ENCODE data around the gene RYR2. TPM values are rescaled to one million over a fixed set of nuclear protein-coding genes. Genes with fewer than 3 reads are reported as not detected.
A peak's percentile ranks its signal among the peaks of the same experiment; 100 is the strongest.

Gene RYR2
- total RNA-seq, 1 donor from 2014 or later = 8.7 TPM

DNA sequence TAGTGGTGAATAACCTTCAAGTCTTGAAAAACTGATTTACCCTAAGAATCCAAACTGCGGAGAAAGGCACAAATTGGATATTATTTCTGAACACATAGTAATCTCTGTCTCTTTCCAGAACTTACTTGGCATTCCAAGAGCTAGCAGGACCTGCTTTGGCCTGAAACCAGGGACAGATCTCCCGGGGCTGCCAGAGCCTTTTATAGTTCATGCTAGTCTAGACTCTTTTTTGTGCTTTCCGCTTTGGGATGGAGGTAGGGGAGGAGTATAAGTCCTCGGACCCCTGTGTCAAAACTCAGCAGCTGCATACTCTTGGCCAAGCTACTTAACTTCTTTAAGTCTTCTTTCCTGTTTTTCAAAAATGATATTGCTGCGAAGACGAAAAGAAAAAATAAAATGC lies 3.8 kb upstream of the RYR2 start:
- H3K27me3 Mint-ChIP-seq (ENCODE audit: low read depth) = peaks cover 26% of the 10 kb centered on the region
- no peaks in the 10 kb centered on the region for H3K36me3 Mint-ChIP-seq (ENCODE audit: low read depth)
- H3K9me3 Mint-ChIP-seq = no peaks in the 10 kb centered on the region
- DNase-seq (ENCODE audit: low spot score) = no peak
- peaks cover 5% of the 10 kb centered on the region for H3K4me1 Mint-ChIP-seq (ENCODE audit: low read depth)
- intact Hi-C loops (cut with micrococcal nuclease) = no loop called here
- H3K27ac Mint-ChIP-seq = no peak overlapping the region
- no peak overlapping the region for H3K4me3 Mint-ChIP-seq (ENCODE audit: low read depth)

DNA sequence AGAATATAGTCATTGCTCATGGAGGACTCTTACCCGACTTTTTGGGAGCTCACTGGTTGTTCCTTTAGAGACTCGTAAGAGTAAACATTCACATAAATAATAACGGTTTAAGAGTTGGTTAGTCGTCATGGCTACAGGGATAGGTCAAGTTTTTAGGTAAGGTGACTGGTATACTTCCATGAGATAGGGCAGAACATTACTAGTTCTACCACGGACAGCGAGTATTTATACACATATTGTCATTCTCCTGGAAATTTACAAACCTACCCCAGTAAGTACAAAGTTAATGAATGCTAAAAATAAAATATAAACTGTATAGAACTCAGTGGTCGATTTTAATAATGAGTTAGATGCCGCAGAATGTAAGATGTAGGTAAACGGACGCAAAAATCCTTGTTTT lies 1.2 kb upstream of the RYR2 start:
- intact Hi-C loops (cut with micrococcal nuclease) = loop anchor here (10.0 kb wide), 3 partner anchors 264 to 524 kb away; no protein-coding TSS in a partner anchor
- DNase-seq (ENCODE audit: low spot score) = no peak
- Mint-ChIP-seq H3K27me3 (ENCODE audit: low read depth) (peaks cover 46% of the 10 kb centered on the region), H3K27ac (no peak overlapping the region), H3K4me1 (ENCODE audit: low read depth) (peaks cover 12% of the 10 kb centered on the region), H3K36me3 (ENCODE audit: low read depth) (no peaks in the 10 kb centered on the region), H3K4me3 (ENCODE audit: low read depth) (no peak overlapping the region), H3K9me3 (no peaks in the 10 kb centered on the region)

GRCh38 chr1:237041461-237041794 lies 556 bp upstream of the RYR2 start:
- no peak overlapping the region for H3K27ac Mint-ChIP-seq
- intact Hi-C loops (cut with micrococcal nuclease) = loop anchor here (10.0 kb wide), 3 partner anchors 263 to 523 kb away; no protein-coding TSS in a partner anchor
- peak overlapping the region; percentile 62 for H3K4me3 Mint-ChIP-seq (ENCODE audit: low read depth)
- DNase-seq (ENCODE audit: low spot score) = no peak
- H3K4me1 Mint-ChIP-seq (ENCODE audit: low read depth) = peaks cover 12% of the 10 kb centered on the region
- no peaks in the 10 kb centered on the region for H3K36me3 Mint-ChIP-seq (ENCODE audit: low read depth)
- H3K27me3 Mint-ChIP-seq (ENCODE audit: low read depth) = peaks cover 46% of the 10 kb centered on the region
- no peaks in the 10 kb centered on the region for H3K9me3 Mint-ChIP-seq

- peaks cover 46% of the 10 kb centered on the region for H3K27me3 Mint-ChIP-seq (ENCODE audit: low read depth)
- intact Hi-C loops (cut with micrococcal nuclease) = loop anchor here (10.0 kb wide), 3 partner anchors 262 to 522 kb away; no protein-coding TSS in a partner anchor
- peaks cover 12% of the 10 kb centered on the region for H3K4me1 Mint-ChIP-seq (ENCODE audit: low read depth)
- no peaks in the 10 kb centered on the region for H3K9me3 Mint-ChIP-seq
- H3K27ac Mint-ChIP-seq = no peak overlapping the region
- no peaks in the 10 kb centered on the region for H3K36me3 Mint-ChIP-seq (ENCODE audit: low read depth)
- peak overlapping the region; percentile 54 for H3K4me3 Mint-ChIP-seq (ENCODE audit: low read depth)
- DNase-seq (ENCODE audit: low spot score) = no peak
These were observed 525 bp downstream of the RYR2 start for GRCh38 chr1:237042526-237042891.

DNA sequence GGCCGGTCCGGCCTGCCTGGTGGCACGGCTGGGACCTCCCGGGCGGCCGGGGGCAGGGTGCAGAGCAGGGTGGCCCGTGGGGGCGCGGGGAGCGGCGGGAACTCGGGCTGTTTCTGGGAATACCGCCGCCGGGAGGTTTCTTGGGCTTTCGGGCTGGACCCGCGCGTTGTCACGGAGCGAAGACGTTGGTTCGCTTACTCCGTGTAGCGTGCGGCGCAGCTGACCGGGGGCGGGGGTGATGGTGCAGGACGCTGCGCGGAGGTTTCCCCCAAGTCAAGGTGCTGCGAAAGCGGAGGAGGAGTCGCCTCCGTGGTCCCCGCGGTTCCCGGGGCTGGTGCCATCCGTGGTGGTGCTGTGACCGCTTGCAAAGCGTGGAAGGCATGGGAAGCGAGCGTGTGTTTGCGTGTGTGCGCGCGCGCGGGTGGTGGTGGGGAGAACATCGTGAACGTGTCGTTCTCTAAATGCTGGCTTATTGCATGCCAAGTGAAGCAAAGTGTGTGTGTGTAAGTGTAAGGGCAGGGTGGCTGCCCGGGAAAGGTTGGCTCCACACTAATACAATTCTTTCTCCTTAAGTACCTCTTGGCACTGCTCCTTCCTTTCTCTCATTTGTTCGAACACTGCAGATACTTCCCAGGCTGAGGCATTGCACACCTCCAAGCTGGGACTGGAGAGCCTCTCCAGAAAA lies 1.1 kb downstream of the RYR2 start:
- H3K27me3 Mint-ChIP-seq (ENCODE audit: low read depth) = peaks cover 46% of the 10 kb centered on the region
- no peaks in the 10 kb centered on the region for H3K36me3 Mint-ChIP-seq (ENCODE audit: low read depth)
- H3K4me3 Mint-ChIP-seq (ENCODE audit: low read depth) = peak overlapping the region; percentile 40
- no peak for DNase-seq (ENCODE audit: low spot score)
- H3K27ac Mint-ChIP-seq = no peak overlapping the region
- peaks cover 12% of the 10 kb centered on the region for H3K4me1 Mint-ChIP-seq (ENCODE audit: low read depth)
- H3K9me3 Mint-ChIP-seq = no peaks in the 10 kb centered on the region
- intact Hi-C loops (cut with micrococcal nuclease) = loop anchor here (10.0 kb wide), 3 partner anchors 262 to 522 kb away; no protein-coding TSS in a partner anchor

DNA sequence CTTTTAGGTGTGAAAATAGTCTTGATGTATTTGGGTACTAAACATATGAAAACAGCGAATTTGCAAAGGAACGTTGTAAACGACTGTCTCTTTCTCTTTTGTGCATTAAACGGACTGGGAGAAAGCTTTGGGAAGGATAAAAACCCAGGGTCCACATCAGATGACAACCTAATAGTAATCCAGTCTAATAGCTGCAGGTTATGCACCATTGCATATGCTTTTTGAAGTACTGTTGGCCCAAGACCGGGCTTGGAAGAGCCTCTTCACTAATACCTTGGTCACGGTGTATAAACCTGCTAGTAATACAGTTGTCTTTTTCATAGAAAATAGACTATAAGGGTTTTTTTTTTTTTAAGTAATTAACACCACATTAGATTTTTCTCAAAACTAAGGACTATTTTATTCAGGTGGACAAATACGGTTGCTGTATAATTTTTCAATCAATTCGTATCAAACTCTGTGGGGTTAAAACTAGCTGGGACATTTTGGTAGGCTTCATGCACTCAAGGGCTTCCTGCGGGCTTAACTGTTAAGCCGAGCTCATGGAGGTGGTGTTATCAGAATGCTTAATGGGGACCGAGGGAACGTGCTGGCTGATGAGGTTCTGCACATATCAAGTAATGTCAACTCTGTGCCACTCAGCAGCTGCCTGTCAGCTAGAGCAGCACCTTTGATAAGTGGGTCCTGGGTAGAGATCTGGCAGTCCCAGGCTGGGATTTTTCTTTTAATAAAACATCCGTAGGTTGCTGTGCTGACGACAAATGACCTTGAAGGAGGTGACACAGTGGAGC lies 2.1 kb downstream of the RYR2 start:
- H3K36me3 Mint-ChIP-seq (ENCODE audit: low read depth) = no peaks in the 10 kb centered on the region
- intact Hi-C loops (cut with micrococcal nuclease) = loop anchor here (10.0 kb wide), 3 partner anchors 261 to 521 kb away; no protein-coding TSS in a partner anchor
- DNase-seq (ENCODE audit: low spot score) = no peak
- peaks cover 40% of the 10 kb centered on the region for H3K27me3 Mint-ChIP-seq (ENCODE audit: low read depth)
- H3K27ac Mint-ChIP-seq = no peak overlapping the region
- peak overlapping the region; percentile 40 for H3K4me3 Mint-ChIP-seq (ENCODE audit: low read depth)
- H3K4me1 Mint-ChIP-seq (ENCODE audit: low read depth) = peaks cover 12% of the 10 kb centered on the region
- no peaks in the 10 kb centered on the region for H3K9me3 Mint-ChIP-seq

DNA sequence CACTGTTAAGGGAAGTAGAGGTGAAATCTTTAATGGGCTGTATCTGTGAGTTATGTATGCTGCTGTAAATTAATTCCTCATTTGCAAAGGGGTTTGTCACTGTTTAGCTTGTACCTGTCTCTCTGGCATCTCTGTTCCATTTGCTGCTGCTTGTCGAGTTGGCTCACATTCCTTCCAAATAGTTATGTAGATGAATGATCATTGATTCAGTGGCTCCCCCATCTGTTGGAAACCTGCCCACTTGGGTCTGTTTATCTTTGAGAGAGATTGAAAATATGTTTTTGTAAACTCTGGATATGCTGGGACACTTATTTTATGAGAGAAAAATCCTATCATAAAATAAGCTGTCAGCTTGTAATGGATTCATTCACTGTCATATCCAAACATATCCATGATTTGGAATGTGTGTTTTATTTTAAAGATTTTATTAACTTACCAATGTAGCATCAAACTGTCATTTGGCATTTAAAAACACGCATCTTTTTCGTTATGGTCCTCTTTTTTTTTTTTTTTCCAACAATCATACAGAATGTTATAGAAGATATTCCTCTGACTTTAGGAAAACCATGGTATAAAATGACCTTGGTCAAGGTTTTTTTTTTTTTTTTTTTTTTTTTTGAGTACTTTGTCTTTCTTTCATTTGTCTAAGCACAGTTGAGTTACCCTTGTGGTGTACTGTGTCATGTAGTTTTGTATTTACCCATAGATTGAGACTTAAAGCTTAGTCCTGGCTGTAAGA lies 3.5 kb downstream of the RYR2 start:
- no peak for DNase-seq (ENCODE audit: low spot score)
- no peak overlapping the region for H3K4me3 Mint-ChIP-seq (ENCODE audit: low read depth)
- no peaks in the 10 kb centered on the region for H3K9me3 Mint-ChIP-seq
- peaks cover 12% of the 10 kb centered on the region for H3K4me1 Mint-ChIP-seq (ENCODE audit: low read depth)
- no peak overlapping the region for H3K27ac Mint-ChIP-seq
- intact Hi-C loops (cut with micrococcal nuclease) = loop anchor here (10.0 kb wide), 3 partner anchors 259 to 519 kb away; no protein-coding TSS in a partner anchor
- no peaks in the 10 kb centered on the region for H3K36me3 Mint-ChIP-seq (ENCODE audit: low read depth)
- peaks cover 41% of the 10 kb centered on the region for H3K27me3 Mint-ChIP-seq (ENCODE audit: low read depth)

GRCh38 chr1:237048803-237049202 lies 6.8 kb downstream of the RYR2 start:
- no peak for DNase-seq (ENCODE audit: low spot score)
- Mint-ChIP-seq H3K27ac (no peak overlapping the region), H3K9me3 (no peaks in the 10 kb centered on the region), H3K27me3 (ENCODE audit: low read depth) (peaks cover 25% of the 10 kb centered on the region), H3K4me1 (ENCODE audit: low read depth) (peaks cover 2% of the 10 kb centered on the region), H3K36me3 (ENCODE audit: low read depth) (no peaks in the 10 kb centered on the region), H3K4me3 (ENCODE audit: low read depth) (no peak overlapping the region)
- intact Hi-C loops (cut with micrococcal nuclease) = loop anchor here (10.0 kb wide), 3 partner anchors 256 to 516 kb away; no protein-coding TSS in a partner anchor

- no peak overlapping the region for H3K4me3 Mint-ChIP-seq (ENCODE audit: low read depth)
- H3K4me1 Mint-ChIP-seq (ENCODE audit: low read depth) = no peaks in the 10 kb centered on the region
- H3K9me3 Mint-ChIP-seq = no peaks in the 10 kb centered on the region
- H3K27ac Mint-ChIP-seq = no peak overlapping the region
- DNase-seq (ENCODE audit: low spot score) = no peak
- intact Hi-C loops (cut with micrococcal nuclease) = no loop called here
- no peaks in the 10 kb centered on the region for H3K36me3 Mint-ChIP-seq (ENCODE audit: low read depth)
- peaks cover 18% of the 10 kb centered on the region for H3K27me3 Mint-ChIP-seq (ENCODE audit: low read depth)
These were observed 8.2 kb downstream of the RYR2 start for GRCh38 chr1:237050185-237050584.

DNA sequence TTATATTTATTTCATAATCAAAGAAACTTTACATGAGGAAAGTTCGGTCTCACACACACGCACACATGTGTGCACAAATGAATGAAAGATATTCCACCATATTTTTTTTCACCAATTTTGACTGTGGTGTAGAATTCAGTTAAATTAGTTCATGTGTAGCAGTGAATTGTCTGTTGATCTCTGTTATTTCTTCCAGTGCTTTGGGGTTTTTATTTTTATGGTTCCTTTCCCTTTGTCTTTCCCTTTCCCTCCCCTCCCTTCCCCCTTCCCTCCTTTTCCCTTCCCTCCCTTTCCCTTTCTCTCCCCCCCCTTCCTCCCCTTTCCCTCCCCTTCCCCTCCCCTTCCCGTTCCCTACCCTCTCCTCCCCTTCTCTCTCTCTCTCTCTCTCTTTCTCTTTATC lies 8.9 kb downstream of the RYR2 start:
- DNase-seq (ENCODE audit: low spot score) = no peak
- Mint-ChIP-seq H3K4me1 (ENCODE audit: low read depth) (no peaks in the 10 kb centered on the region), H3K27ac (no peak overlapping the region), H3K4me3 (ENCODE audit: low read depth) (no peak overlapping the region), H3K27me3 (ENCODE audit: low read depth) (peaks cover 16% of the 10 kb centered on the region), H3K9me3 (no peaks in the 10 kb centered on the region), H3K36me3 (ENCODE audit: low read depth) (no peaks in the 10 kb centered on the region)
- intact Hi-C loops (cut with micrococcal nuclease) = no loop called here

DNA sequence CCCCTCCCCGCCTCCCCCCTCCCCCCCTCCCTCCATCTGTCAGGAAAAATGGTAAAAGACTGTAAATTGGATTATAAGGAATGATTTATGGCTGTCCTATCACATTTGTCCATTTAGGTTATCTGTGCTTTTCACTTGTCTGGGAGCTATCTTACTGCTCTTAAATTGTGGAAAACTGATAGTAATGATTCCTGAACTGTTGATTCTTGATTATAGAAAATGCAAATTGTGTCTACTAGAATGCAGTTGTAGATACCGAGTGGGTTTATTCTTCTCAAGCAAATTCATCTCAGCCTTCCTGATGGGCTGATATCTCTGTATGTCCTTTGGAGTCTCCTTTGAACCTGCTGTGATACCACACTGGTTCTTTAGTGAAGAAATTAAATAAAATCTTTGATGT lies 12.3 kb downstream of the RYR2 start:
- no peak overlapping the region for H3K4me3 Mint-ChIP-seq (ENCODE audit: low read depth)
- DNase-seq (ENCODE audit: low spot score) = no peak
- no peaks in the 10 kb centered on the region for H3K36me3 Mint-ChIP-seq (ENCODE audit: low read depth)
- peaks cover 16% of the 10 kb centered on the region for H3K27me3 Mint-ChIP-seq (ENCODE audit: low read depth)
- intact Hi-C loops (cut with micrococcal nuclease) = no loop called here
- H3K27ac Mint-ChIP-seq = no peak overlapping the region
- H3K9me3 Mint-ChIP-seq = no peaks in the 10 kb centered on the region
- no peaks in the 10 kb centered on the region for H3K4me1 Mint-ChIP-seq (ENCODE audit: low read depth)

DNA sequence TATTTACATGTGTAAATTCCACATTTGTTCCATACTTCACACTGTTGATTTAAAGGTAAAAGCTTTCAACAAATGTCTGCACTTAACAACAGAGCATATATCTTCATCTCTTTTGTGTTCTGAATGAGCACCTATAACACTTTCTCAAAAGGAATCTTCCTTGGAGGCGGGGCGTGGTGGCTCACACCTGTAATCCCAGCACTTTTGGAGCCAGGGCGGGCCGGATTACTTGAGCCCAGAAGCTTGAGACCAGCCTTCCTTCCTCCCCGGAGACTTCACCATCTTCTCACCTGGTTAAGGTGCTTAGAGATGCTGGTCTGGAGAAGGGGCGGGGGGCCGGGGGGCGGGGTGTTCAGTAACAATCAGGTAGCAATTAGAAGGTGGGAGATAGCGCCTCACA lies 16.5 kb downstream of the RYR2 start:
- H3K27ac Mint-ChIP-seq = no peak overlapping the region
- peaks cover 7% of the 10 kb centered on the region for H3K27me3 Mint-ChIP-seq (ENCODE audit: low read depth)
- no peaks in the 10 kb centered on the region for H3K9me3 Mint-ChIP-seq
- H3K4me1 Mint-ChIP-seq (ENCODE audit: low read depth) = no peaks in the 10 kb centered on the region
- intact Hi-C loops (cut with micrococcal nuclease) = no loop called here
- H3K36me3 Mint-ChIP-seq (ENCODE audit: low read depth) = no peaks in the 10 kb centered on the region
- no peak overlapping the region for H3K4me3 Mint-ChIP-seq (ENCODE audit: low read depth)
- no peak for DNase-seq (ENCODE audit: low spot score)

All from activated T-helper 2 cell treated with anti-CD3 and anti-CD28 coated beads, Interferon-gamma antibody, Interleukin-2, Interleukin-4, amounts not matched to agents 10 μg/mL and 5 μg/mL and 100 μg/mL, durations not matched to agents 14 hours and 24 hours and 36 hours (primary cell).